GM18858 (cell line): ENCODE results near the gene HMGCLL1.

Experiments used
- ATAC-seq: cut with Tn5 transposase; IDR thresholded peaks from one replicate; pipeline ENCODE4 v1.9.1; 2021; ENCODE audit not compliant: unreplicated experiment

The HMGCLL1 gene

DNA sequence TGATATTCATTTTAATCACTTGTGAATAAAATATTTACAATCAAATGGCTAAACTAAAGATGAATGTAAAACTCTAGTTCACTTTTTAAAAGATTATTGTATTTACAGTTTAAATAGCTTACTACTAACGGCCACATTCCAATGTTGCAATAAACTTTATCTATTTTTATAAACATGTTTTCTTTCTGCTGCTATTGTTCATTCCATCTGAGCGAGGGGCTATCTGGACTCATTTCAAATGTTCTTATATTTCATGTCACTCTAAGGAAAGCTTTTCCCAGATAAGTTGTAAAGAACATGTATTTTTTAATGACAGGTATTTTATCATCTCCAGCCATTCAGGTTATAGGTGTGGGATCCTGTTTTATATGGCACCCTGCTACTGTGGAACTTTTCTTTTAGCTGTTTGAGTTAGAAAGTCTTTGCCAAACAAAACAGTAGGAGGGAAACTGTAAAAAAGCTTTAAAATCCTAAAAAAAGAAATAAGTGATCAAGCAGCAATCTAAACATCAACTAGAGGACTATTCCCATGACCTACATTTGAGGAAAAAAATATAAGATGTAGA lies 42.5 kb downstream of the HMGCLL1 start:
- no peak for ATAC-seq

DNA sequence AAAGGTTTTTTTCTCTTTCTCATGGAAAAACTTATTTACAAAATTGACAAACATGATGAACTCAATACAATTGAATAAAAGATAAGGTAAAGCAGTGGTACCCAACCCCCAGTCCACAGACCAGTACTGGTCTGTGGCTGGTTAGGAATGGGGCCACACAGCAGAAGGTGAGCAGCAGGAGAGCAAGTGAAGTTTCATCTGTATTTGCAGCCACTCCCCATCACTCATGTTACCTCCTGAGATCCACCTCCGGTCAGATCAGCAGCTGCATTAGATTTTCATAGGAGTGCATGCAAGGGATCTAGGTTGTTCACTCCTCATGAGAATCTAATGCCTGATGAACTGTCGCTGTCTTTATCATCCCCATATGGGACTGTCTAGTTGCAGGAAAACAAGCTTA lies 47.5 kb downstream of the HMGCLL1 start:
- no peak for ATAC-seq

DNA sequence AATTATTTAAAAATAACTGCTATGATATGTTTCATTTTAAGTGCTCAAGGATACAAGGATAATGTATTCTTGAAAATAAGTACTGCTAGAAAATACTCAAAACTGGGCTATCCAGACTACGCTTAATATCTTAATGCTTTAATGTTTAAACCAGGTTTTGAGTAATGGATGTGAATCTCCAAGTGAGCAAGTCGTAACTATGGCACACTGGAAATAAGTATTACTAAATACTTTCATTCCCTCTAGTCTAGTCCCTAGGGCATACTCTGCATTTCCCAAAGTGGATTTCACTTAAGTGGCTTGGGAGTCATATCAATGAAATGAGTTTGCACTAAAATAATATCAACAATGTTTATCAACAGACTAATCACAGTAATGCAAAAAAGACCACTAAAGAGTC lies 48.1 kb downstream of the HMGCLL1 start:
- ATAC-seq = no peak

DNA sequence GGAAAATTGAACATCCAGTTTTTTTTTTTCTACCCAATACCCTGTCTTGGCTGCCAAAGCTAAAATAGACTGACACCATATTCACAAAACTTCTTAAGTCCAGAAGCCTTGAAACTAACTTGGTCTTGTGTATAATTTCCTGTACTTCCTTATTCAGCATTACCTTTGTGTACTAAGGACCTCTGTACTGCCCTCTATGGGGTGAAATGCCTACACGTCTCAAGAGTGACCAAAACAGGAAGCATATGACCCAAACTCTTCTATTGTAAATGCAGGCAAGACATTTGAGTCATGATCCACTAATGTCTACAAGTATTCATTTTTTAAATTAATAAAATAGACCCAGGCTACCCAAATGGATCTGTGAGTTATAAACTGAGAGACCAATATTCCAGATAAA lies 50.4 kb downstream of the HMGCLL1 start:
- ATAC-seq = peak; percentile 94

DNA sequence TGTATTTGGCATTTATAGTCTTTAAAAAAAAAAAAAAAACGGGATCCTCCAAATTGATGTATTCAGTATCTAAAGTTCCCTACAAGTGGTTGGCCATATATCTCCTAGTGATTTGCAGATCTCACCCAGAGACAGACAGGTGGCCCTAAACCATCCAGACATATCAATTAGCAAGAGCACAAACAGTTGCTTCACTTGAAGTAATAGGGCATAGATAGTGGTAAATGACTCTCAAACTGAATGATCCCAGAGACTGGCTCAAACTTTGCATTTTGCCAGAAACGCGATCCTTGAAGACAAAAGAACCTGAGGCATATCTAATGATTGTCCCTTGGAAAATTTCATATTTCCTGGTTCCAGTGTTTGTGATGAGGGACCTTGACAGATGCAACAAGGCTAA lies 54.6 kb downstream of the HMGCLL1 start:
- ATAC-seq = no peak

DNA sequence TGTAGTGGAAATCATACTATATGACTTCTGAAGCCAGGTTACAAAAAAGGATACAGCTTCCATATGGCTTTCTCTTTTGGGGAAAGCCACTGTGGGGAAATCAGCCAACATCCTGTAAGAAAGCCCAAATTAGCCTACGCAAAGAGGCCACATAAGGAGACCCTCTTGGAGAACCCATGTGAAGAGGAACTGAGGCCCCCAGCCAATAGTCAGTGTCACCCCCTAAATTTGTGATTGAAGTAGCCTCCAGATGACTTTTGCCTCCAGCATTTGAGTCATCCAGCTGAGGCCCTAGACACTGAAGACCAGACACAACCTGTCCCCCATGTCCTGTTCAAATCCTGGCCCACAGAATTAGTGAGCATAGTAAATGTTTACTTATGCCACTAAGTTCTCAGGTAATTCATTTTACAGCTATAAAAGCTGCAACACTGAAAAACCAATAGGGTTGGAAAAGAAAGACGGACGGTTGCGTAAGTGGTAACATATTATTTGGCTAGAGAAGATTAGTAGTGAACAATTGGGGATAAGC lies 60.4 kb downstream of the HMGCLL1 start:
- no peak for ATAC-seq

DNA sequence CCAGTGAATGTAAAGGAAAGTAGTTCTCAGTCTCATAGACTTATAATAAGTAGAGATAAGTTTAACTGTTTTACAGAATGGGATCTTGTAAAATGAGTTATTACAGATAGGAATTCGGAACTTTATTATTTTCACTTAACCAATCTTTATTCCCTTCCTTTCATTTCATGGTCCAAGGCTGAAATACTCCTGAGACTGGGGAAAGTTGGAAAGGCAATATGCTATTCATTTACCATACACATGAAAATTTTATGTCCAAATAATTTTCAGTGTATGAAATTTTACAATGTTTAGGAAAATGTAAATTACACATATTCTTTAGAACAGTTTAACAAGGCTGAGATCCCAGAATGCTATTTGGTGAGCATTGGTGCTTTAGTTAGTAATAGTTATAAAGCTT lies 62.3 kb downstream of the HMGCLL1 start:
- no peak for ATAC-seq

DNA sequence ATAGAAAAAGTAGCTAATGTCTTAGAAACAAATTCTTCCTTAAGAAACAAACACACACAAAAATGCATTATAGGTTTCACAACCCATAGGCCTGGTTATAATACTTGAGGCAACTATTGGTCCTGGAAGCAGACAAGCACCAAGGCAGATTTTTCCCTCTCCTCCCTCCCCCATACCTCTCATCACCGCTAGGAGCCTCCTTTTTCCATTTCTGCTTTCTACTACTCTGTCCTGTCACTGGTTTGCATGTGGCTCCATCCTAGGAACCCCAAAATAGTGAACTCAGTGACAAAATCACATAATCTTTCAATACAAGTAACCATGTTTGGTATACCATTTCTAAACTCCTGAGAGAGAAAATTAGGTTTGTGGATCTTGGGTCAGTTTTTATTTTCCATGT lies 66.1 kb downstream of the HMGCLL1 start:
- ATAC-seq = no peak

DNA sequence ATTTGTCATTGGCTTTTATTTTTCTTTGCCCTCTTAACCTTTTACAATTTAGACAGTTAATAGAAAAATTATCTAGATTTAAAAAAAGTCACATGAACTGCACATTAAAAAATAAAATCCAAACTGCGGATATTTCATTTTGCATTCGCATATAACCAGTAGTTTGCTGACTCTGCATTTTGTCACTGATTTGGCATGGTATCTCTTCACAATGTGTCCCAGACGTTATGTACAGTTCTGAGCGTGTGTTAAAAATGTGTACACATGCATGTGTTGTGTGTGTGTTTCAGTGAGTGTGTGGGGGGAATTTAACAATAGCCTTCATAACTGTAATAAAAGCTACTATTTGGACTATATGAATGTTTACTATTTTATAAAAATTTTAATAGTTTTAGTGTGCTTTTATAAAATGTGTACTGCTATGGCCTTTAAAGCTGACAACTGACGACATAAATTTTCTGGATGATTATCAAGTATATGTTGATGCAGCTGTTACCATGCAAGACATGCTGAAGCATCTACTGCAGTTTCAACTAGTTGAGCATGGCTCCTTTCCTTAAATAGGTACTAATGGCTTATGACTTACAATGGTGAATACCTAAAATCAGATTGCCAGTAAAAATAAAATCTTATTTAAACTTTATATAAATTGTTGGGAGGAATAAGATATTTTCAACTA lies 67.7 kb downstream of the HMGCLL1 start:
- no peak for ATAC-seq

DNA sequence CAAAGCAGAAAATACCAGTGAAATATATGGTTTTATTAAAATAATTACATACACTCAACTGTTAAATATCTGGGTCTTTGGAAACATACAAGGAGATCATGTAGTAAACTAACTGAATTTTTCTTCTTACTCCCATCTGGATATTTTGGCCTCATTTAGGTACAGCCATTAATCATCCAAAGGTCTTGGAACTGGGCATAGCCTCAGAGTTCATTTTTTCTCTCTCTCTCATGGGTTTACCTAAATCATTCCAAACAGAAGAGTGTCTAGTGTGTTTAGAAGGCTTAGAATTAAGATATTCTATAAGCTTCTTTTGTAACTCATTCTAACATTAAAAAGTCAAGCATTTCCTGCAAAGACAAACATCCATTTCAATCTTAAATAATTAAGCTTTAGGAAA lies 79.4 kb downstream of the HMGCLL1 start:
- no peak for ATAC-seq

DNA sequence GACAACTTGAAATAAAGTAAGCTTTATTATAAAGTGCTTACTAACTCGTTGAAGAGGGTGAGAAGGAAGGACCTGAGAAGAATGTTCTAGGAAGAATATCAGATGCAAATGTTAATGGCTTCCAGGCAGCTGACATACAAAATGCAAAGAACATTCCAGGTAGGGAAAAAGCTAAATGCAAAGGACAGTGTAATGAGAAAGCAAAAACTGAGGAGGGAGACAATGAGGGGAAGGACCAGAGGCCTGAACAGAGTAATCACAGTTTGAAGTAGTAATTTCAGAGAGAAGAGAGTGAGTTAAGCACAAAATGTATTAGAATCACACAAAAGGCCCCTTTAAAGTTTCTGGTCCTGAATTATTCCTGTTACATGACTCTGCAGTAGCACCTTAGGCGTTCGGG lies 81.3 kb downstream of the HMGCLL1 start:
- no peak for ATAC-seq

DNA sequence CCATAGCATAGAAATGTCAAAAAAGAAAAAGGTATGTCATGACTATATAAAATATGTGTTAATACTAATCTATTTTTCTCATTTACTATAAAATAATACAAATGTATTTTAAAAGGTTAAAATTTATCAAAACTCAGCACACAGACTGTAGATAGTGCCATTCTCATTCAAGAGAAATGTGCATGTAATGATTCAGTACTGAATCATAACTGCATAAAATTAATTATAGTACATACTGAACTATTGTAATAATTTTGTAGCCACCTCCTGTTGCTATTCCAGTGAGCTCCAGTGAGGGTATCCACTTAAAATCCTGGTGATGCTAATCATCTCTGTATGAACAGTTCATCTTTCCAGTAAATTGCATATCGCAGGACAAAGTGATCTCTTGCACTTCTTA lies 82.8 kb downstream of the HMGCLL1 start:
- no peak for ATAC-seq

DNA sequence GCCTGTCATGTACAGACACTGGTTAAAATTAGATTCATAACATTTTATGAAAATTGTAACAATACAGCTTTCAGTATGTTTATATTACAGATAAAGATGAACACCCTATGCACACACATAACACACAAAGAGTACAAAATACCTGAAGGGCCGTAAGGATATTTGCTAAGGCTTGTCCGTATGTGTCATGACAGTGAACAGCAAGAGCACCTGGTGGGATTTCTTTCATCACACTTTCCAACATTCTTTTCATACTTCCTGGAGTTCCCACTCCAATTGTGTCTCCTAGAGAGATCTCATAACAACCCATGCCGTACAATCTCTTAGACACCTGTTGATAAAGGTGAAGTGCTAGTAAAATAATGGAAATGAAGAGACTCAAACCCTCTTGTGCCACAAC lies 83.7 kb downstream of the HMGCLL1 start:
- no peak for ATAC-seq

DNA sequence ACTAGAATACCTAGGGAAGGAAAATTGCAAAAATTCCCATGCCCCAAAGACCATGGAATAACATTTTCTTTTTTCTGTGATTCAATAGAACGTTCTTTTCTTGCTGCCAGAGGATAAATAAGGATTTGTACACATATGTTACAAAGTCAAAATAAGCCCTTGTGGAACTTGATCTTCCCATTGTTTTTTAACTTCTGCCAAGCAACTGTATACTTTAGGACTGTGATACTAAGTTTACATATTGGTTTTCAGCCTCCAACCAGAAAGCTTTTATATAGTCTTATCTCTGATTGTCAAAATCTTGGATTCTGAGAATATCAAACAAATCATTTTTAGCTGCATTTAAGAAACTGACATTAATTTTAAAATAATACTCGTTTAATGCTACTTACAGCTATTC lies 84.6 kb downstream of the HMGCLL1 start:
- ATAC-seq = no peak

DNA sequence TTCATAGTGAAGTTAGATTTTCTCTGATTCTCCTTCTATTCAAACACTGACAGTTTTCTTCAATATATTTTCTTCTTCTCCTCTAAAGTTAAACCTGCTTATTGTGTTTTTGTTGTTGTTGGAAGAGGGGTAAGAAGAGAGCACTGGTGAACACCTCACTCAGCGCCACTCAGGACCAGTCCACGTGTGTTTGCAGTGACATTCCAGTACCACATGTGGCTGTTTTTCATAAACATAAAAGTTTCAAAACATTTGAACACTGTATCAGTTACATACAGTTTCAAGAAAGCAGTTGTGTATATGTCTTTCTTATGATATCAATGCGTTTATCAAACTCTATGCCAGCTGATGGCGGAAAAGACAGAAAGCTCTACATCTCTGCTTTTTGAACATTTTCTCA lies 86.7 kb downstream of the HMGCLL1 start:
- no peak for ATAC-seq

DNA sequence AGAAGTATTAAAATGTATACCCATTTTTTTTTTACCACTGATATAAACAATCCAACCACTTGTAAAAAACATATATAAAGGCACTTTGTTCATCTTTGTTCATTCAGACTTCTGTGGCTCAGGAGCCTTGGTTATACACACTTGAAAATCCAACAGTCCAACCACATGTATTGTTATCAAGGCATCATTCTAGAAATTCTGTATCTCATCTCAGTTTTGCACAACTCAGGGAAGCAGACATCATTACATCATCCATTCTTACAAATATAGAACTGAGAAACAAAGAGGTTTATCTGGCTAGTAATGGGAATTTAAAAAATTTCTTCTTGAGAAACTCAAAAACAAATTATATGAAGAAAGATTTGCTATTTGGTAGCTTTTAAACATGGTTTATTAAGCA lies 88.1 kb downstream of the HMGCLL1 start:
- no peak for ATAC-seq

DNA sequence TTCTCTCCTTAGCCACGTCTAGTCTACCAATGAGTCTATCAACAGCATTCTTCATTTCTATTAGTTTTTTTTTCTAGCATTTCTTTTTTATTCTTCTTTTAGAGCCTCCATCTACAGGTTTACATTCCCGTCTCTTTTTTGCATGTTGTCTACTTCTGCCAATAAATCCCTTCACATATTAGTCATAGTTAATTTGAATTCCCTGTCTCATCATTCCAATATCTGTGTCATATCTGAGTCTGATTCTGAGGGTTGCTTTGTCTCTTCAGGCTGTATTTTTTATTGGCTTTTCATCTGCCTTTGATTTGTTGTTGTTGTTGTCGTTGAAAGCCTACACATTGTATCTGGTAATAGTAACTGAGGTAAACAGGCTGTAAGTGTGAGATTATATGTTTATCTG lies 104.6 kb downstream of the HMGCLL1 start:
- ATAC-seq = no peak

DNA sequence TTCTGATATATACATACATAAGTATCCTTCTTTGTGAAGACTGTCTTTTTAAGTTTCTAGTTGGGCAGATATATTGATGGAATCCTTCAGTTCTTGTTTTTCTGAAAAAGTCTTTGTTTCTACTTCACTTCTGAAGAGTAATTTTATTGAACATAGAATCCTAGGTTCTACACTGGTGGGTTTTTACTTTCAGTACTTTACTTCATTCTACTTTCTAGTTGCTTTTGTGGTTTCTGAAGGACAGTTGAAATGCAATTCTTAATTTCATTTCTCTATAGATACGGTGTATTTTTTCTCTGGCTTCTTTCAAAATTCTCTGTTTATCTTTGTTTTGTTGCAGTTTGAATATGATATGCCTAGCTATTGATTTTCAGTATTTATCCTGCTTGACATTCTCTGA lies 105.3 kb downstream of the HMGCLL1 start:
- no peak for ATAC-seq

DNA sequence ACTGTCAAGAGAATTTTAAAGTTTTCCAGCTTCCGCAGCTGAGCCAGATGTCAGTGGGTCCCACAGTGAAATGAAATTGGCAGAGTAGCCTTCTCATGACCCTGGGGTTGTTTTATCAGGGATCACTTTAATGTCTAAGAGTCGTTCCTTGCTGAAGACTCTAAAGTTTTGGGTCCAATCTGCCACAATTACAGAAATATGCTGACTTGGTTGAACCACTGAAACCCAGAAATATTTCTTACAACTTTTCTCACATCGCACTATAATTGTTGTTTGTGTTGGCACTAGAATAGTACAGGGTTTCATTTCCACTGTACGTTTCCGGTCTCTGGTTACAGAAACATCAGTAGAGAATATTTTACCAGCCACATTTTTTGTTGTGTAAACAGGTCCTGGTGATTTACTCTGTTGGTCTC lies 109.0 kb downstream of the HMGCLL1 start:
- no peak for ATAC-seq

DNA sequence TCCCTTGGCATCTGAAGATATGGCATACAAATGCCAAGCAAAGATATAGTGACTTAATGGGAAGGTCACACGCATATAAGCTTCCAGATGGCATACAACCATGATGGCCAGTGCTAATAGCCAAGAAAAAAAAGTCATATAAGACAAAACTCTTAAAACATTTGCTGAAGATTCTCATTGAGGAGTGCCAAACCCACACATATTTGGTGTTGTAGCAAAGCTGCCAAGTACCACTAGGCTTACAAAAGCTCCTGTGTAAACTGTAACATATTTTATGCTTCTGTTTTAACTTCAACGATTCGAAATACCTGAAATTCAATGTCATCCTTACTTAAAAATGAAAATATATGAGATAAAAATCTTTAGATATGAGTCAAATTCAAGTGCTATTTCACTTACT lies 123.0 kb downstream of the HMGCLL1 start:
- ATAC-seq = no peak

DNA sequence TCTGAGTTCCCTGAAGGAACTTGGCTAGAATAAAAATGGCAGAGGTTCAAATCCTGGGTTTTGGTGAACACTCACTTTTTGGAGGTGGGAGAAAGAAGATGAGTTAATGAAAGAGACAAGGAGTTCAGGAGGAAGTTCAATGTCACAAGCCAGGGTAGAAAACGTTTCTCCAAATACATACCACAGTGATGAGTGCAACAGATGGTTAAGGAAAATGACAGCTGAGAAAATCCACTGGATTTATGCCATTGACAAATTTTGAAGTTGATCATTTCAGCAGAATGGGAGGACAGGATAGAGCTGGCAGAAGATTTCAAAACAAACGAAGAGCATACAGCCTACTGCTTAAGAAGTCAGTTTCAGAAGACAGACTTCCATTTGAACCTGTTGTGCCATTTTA lies 129.0 kb downstream of the HMGCLL1 start:
- no peak for ATAC-seq

DNA sequence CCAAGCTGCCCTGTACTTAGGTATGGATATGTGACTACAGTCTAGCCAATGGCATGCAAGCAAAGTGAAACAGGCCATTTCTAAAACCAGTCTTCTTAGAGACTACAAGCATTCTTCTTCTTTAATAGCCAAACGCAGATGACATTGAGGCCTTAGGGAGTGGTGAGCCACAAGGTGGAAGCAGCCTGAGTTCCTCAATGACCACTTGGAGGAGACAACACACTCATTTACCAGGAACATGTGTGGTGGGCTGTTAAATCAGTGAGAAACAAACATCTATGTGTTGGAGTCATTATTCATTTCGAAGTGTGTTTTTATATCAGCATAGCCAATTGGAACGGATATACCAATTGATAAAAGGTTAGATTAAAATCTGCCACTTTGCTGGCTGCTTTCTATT lies 129.8 kb downstream of the HMGCLL1 start:
- no peak for ATAC-seq

DNA sequence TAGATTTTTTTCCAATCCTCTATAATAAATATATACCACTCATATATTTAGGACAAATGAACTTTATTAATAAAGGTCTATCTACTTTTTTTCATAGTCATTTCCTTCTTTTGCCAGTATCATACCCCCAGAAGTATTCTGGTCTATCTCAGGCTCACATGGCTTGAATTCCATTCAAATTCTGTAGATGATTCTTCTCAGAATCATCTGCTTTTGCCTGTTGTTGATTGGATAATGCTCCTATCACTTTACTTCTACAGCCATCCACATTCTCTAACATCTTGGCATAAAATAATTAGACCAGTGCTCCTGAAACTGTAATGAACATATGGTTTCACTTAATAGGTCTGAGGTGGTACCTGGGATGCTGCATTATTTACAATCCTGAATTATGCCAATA lies 130.5 kb downstream of the HMGCLL1 start:
- ATAC-seq = no peak
